ENCODE measurements around the gene MKI67.

GRCh38 chr10:128109707-128110106 is 16.5 kb downstream of the MKI67 start:
- no peak for TF ChIP-seq CTCF (IDR thresholded peaks at IDR 0.05; ENCODE audit: extremely low read depth in 1 of 2, insufficient read depth in 1 of 2, low read depth in 1 of 2, low read length in 2 of 2)
- no peak for TF ChIP-seq POLR2A (IDR thresholded peaks at IDR 0.05; ENCODE audit: low read depth, low read length)
- TF ChIP-seq JUN (IDR thresholded peaks at IDR 0.05; ENCODE audit: borderline replicate concordance, insufficient read depth, insufficient read length, low read depth) = no peak
- TF ChIP-seq MYC (IDR thresholded peaks at IDR 0.05; ENCODE audit: low read depth, low read length) = no peak
- TF ChIP-seq POLR2AphosphoS5 (IDR thresholded peaks at IDR 0.05; ENCODE audit: insufficient read depth, low read depth, low read length) = no peak
- no peak for TF ChIP-seq MAX (IDR thresholded peaks at IDR 0.05; ENCODE audit: insufficient read depth, insufficient read length)
